ENCODE data around the gene PCNT. TPM values are rescaled to one million over a fixed set of nuclear protein-coding genes. Genes with fewer than 3 reads are reported as not detected.

The PCNT gene
- total and polyA plus RNA-seq, 2 of the 4 experiments (the other 2 are of a cell fraction), result 10.0 to 19.4 TPM

- Histone ChIP-seq H3K4me2 (ENCODE audit: low read depth, low read length) (no peak overlapping the region), H3K14ac (replicated peaks; ENCODE audit: low read depth, low read length) (no peak overlapping the region), H2AFZ (replicated peaks; ENCODE audit: low read length, poor library complexity) (no peak overlapping the region), H3K23ac (ENCODE audit: low read depth, low read length) (no peak overlapping the region), H2BK15ac (ENCODE audit: low read depth, low read length) (no peak overlapping the region), H3K4ac (ENCODE audit: low read depth, low read length) (no peak overlapping the region), H3K27me3 (ENCODE audit: control insufficient read depth, insufficient read depth, low read length) (no peaks in the 10 kb centered on the region), H3K27ac (ENCODE audit: insufficient read depth, low read length) (no peak overlapping the region), H3K4me3 (ENCODE audit: insufficient read depth, low read depth, low read length) (no peak overlapping the region), H3K36me3 (ENCODE audit: control insufficient read depth, insufficient read depth, low read length) (peaks cover 37% of the 10 kb centered on the region), H4K5ac (ENCODE audit: low read depth, low read length) (no peak overlapping the region), H3K9me1 (ENCODE audit: insufficient read depth, low read length) (peaks cover 11% of the 10 kb centered on the region), H2AK5ac (ENCODE audit: low read depth, low read length) (no peak overlapping the region), H3K4me1 (ENCODE audit: control insufficient read depth, insufficient read depth, low read length) (no peaks in the 10 kb centered on the region), H3K56ac (ENCODE audit: extremely low read depth, insufficient read depth, low read length) (no peak overlapping the region), H3K79me1 (ENCODE audit: low read depth in 1 of 2, low read length in 2 of 2) (peaks cover 11 to 50% of the 10 kb centered on the region in 2 experiments), H4K8ac (ENCODE audit: low read depth in 2 of 2, low read length in 2 of 2) (no peak overlapping the region), H4K91ac (ENCODE audit: insufficient read depth, low read depth, low read length) (no peak overlapping the region), H3K9me3 (ENCODE audit: control insufficient read depth, insufficient read depth, low read length) (no peaks in the 10 kb centered on the region), H3K9ac (ENCODE audit: low read depth, low read length) (no peak overlapping the region), H2BK20ac (ENCODE audit: low read depth, low read length) (no peak overlapping the region), H2BK120ac (ENCODE audit: low read depth, low read length) (no peak overlapping the region), H4K20me1 (ENCODE audit: insufficient read depth, low read length) (peaks cover 10% of the 10 kb centered on the region), H3K18ac (ENCODE audit: low read depth, low read length) (no peak overlapping the region), H2AK9ac (replicated peaks; ENCODE audit: low read depth, low read length, poor library complexity) (no peak overlapping the region), H2BK5ac (ENCODE audit: low read depth, low read length, poor library complexity, severe bottlenecking) (no peak overlapping the region)
- ATAC-seq (ENCODE audit: low read depth) (no peak; the same call in 1 of the 2 replicates), DNase-seq (no peak)
- dilution Hi-C loops (cut with HindIII; ENCODE audit: low sequenced_read_pairs, unreplicated experiment), result no loop called here
- in situ Hi-C loops (cut with MboI; ENCODE audit: low sequenced_read_pairs), result no loop called here
- CTCF ChIA-PET, result no interaction called here
- WGBS, 2 experiments (ENCODE audit: extremely low coverage in 2 of 2, insufficient read length in 1 of 2), result 97% methylated on average over 6 of the region's 20 CpGs; no CpG with 5 or more reads in 1 of the 2 experiments
- no TSS peak for BruUV-seq (replicated peaks)
- intact Hi-C loops (cut with micrococcal nuclease), result no loop called here
- POLR2A ChIA-PET (ENCODE audit: unreplicated experiment), result no interaction called here
- no peak for TF ChIP-seq MXI1 (IDR thresholded peaks at IDR 0.05; ENCODE audit: borderline replicate concordance, low read depth, low read length)
- TF ChIP-seq FOS (IDR thresholded peaks at IDR 0.05; ENCODE audit: low read depth, low read length), result no peak
- TF ChIP-seq MAFK (IDR thresholded peaks at IDR 0.05; ENCODE audit: low read depth, low read length), result no peak
- no peak for TF ChIP-seq RCOR1 (IDR thresholded peaks at IDR 0.05; ENCODE audit: insufficient replicate concordance, low read length)
- no peak for TF ChIP-seq CEBPB (IDR thresholded peaks at IDR 0.05; ENCODE audit: low read depth, low read length)
- no peak for TF ChIP-seq NFE2L2 (IDR thresholded peaks at IDR 0.05; ENCODE audit: low read depth, low read length)
- TF ChIP-seq RAD21 (IDR thresholded peaks at IDR 0.05; ENCODE audit: low read length), result no peak
Observed at GRCh38 chr21:46369520-46370235, 45.7 kb downstream of the PCNT start.
